ENCODE results near the gene PCIF1.
A peak's percentile ranks its signal among the peaks of the same experiment; 100 is the strongest.

The PCIF1 gene

DNA sequence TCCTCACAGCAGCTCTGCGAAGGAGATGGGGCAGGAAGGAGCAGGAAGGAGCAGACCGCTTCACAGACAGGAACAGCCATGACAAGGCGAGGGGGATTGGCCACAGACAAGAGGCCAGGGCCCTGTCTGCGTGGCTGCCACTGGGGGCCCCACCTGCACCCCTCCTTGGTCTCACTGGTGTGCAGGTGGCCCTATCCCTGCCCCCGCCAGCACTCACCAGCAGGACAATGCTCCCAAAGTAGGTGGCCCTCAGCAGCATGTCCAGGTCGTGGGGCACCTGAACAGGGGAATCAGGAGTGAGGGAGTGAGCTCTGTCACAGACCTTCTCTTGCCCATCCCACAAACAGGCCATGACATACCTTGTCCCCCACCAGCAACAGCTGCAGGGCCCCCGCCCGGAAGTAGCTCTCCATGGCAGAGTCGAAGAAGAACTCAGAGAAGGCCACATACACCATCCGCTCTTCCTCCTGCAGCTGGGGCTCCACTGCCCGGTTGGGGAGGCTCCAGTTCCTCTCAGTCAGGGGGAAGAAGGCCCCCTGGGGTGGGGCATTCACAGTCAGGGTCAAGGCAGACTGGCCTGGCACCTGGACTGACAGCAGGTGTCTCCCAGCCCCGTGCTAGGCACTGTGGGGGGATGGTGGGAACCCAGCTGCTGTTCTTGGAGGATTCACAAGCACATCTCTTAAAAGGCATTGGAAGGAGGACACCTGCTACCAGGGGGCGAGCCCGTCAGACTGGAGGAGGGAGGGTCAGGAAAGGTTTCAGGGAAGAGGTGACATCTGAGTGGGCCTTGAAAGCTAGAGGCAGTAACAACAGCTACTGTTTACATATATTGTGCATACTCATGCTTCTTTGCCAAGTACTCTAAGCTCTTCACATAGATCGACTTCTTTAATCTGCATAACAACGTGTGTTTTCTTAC, 29.6 kb upstream of the PCIF1 start:
- no peak for DNase-seq

DNA sequence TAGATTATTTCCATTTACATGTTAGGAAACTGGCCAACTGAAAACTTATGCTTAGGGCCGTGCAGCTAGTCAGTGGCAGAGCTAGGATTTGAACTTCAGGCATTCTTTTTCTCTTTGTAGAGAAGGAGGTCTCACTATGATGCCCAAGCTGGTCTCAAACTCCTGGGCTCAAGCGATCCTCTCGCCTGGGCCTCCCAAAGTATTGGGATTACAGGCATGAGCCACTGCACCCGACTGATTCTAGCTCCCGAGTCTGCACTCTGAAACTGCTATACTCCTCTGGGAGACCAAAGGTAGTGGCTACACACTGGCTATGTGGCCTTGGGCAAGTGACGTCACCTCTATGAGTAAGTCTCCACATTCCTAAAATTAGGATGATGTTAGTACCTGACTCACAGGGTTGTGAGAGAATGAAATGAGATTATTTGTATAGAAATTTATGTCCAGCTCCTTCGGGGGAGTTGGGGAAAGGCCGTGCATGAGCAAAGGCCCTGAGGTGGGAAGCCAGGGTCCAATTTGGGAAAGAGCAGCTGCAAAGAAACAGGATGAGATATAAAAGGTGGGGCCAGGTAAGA, 28.9 kb upstream of the PCIF1 start:
- peak; percentile 81 for DNase-seq

DNA sequence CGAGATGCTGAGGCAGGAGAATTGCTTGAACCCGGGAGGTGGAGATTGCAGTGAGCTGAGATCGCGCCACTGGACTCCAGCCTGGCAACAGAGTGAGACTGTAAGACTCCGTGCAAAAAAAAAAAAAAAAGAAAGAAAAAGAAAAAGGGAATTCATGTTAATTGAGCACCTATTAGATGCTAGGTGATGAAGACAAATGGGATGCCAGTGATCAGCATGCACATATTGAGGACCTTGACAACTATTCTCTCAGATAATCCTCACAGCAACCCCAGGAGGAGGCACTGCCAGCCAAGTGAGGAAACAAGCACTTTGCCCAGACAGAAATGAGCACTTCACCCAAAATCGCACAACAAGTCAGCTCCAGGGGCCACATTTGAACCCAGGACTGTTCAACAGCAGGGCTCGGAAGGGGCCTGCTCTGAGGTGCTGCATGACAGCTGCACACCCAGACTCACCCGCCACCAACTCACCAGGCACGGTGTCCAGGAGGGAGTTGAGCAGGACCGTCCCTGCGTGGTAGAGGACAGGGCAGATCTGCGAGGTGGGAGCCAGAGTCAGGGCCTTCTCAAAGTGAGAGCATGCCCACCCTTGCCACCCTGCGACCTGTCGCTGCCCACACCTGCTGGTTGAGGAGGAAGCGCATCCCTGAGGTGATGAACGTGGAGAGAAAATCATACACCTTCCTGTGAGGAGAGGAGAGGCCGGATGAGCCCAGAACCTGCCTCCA, 27.1 kb upstream of the PCIF1 start:
- DNase-seq, result no peak

DNA sequence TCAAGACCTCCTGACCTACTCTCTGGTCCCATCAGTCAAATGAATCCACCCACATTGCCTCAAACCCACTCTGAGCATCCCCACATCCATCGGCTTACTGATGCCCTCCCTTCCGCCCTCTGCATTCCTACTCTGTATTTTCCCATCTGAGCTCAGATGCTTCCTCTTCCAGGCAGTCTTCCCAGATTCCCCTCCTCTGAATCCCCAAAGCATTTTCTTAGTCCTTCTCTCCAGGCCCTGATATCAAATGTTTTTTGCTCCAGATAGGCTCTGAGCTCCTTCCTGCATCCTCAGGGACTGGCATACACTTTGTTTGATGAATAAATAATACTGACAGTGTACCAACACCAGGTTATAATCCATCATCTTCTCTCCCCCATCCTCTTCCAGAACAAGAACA, 26.4 kb upstream of the PCIF1 start:
- no peak for DNase-seq

DNA sequence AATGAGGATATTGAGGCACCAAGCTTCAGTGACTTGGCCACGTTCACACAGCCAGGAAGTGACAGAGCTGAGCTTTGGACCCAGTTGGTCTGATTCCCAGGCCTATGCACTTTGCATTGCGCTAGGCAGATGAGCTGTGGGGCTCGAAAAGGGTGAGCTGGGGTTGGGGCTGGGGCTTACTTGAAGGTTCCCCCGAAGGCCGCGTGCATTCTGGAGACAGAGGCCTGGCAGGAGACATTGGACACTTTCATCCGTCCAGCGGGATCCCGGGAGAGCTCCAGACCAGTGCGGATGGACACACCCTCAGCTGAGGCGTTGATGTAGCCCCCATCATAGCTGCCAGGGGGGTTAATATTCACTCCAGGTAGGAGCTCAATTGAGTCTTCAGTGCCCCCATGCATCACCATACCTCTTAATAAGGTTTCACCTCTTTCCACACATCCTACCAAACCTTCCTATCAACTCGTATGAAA, 25.1 kb upstream of the PCIF1 start:
- DNase-seq, result no peak

DNA sequence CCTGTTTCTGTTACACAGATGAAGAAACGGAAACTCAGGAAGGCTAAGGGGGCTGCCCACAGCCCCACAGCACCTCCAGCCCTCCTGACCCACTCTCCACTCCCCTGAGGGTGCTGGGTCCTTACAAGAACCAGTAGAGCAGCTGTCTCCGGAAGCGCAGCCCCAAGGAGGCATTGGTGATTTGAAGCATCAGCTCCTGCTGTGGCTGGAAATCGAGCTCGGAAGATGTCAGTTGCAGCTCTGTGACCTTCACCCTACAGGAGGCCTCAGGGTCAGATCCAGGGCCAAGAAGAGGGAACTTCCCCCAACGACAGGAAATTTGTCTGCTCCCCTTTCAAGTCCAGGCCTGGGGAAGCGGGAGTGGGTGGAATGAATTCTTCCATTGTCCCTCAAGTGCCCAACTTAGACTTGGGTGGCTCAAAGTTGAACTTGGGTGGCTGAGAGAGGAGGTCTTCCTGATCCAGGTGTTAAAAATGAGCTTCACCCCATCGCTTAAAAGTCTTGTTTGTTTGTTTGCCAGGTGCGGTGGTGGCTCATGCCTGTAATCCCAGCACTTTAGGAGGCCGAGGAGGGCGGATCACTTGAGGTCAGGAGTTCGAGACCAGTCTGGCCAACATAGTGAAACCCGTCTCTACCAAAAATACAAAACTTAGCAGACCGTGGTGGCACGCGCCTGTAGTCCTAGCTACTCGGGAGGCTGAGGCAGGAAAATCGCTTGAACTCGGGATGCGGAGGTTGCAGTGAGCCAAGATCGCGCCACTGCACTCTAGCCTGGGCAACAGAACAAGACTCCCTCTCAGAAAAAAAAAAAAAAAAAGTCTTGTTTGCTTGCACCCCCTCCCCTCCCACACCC, 24.4 kb upstream of the PCIF1 start:
- no peak for DNase-seq

DNA sequence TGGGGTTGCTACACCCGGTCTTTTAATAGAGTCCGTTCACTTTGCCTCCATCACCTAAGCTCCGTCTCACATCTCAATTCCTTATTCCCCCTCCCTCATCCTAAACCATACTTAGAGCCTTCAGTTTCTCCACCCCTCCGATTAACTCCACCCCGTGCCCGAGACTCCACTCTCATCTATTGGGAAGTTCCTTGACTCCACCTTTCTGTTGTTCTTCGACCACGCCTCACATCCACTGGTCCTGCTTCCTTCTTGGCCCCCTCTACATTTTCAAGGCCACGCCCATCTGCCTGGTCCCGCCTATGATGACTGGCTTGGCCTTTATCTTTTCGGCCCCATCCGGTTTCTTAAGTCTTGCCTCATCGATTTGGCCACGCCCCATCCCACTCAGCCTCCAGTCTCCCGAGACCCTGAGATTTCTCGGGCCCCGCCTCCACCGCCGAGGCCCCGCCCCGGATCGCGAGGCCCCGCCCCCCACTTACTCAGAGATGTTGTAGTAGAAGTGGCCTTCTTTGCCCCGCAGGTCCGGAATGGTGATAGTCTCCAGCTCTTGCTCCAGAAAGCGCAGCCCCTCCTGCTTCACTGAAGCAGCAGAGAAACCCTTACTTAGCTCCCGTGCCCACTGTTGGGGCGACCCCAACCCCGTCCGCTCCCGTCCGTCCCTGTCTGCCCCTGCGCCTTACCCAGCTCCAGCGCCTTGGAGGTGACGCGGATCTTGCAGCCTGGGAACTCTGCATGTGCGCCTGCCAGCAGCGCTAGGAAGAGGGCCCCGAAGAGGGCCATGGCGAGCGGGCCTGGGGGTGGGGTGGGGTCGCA, 23.6 kb upstream of the PCIF1 start:
- peak; percentile 100 for DNase-seq

DNA sequence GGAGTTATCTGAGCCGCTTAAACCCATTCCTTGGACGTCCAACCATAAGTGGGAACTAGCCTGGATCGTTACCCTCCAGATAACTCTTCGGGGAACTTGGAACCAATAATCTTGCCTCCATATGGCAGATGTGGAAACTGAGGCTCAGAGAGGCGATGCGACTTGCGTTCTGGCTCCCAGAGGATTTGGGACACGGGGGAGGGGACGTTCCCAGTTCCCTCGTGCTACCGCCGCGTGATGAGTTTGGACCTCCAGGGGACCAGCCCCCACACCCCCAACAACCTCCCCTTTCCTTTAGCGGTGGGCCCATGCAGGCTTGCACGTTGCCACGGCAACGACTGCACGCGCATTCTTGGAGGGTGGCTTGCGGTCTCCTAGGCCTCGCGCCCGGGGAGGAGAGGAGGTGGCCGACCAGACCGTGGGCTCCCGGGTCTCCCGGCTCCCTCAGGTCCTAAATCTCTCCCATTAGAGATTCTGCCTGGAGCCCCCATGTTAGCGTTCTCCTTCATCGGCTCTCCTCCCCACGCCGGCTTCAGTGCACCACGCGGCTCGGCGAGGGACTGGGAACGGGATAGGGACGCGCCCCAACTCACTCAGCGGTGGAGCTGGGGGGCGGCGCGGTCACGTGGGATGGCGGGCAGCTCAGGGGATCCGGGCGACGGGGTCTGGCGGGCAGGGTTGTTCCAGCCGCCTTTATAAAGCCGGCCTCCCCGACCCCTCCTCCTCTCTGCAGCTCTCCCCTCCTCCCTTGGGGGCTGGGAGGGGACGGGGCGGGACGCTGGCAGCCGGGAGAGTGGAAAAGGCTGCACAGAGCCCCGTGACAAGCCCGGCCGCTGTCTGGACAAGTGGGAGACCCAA, 22.8 kb upstream of the PCIF1 start, which contains the start of gene PLTP:
PLTP (minus strand) TSS at position 670 of the 858 bp plus-strand sequence. CDS start 703 bp downstream, outside the sequence.
- DNase-seq, result peak; percentile 23

DNA sequence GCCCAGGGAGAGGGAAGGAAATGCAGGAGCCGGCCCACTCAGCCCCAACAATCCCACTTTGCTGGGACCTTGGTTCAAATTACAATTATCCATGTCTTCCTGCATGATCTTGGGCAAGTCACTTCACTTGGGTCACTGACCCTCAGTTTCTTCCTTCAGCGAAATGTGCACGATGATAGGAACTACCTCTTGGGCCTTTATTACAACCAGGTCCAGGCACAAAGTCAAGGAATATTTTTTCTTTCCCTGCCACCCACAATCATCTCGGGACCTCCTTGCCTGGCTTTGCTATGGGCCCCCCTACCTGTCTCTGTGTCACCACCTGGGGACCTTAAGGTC, 22.2 kb upstream of the PCIF1 start:
- no peak for DNase-seq

DNA sequence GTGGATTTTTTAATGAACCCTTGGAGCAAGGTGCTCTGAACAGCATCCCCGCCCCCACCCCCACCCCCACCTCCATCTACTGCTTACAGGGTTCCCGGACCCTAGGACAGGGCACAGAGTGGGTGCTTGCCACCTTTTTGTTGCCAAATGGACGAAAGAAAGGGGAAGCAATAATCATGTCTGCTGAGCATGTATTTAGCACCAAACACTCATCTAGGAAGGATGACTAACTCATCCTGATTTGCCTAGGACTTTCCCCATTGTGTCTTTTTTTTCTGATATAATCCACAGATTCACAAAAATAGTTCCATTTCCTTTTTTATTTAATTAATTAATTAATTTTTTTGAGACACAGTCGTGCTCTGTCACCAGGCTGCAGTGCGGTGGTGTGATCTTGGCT, 21.4 kb upstream of the PCIF1 start:
- DNase-seq, result no peak

DNA sequence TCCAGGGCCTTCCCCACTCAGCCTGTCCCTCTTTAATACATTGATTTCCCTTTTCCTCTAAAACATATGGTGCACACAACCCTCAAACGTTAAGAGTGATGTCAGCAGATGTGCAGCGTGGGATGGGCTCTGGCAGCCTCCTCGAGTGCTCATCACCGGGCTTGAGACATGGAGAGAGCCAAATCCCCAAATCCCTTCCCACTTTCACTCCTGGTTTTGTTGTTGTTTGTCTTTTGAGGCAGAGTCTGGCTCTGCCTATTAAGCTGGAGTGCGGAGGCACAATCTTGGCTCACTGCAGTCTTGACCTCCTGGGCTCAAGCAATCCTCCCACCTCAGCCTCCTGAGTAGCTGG, 16.7 kb upstream of the PCIF1 start:
- DNase-seq, result peak; percentile 15

DNA sequence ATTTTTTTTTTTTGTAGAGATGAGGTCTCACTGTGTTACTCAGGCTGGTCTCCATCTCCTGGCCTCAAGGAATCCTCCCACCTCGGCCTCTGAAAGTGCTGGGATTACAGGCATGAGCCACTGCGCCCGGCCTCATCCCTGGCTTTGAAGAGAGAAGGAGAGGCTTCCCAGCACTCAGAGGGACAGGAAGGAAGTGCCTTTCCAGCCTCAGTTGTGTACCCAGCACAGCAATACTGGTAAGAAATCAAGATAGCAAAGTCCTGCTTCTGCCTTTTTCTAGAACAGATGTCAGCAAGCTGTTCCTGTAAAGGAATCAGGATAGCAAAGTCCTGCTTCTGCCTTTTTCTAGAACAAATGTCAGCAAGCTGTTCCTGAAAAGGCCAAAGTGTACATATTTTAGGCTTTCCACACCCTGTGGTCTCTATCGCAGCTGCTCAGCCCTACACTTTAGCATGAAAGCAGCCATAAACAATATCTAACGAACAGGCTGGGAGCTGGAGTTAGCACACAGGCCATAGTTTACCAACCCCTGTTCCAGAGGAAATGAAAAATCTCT, 16.2 kb upstream of the PCIF1 start:
- peak; percentile 34 for DNase-seq

DNA sequence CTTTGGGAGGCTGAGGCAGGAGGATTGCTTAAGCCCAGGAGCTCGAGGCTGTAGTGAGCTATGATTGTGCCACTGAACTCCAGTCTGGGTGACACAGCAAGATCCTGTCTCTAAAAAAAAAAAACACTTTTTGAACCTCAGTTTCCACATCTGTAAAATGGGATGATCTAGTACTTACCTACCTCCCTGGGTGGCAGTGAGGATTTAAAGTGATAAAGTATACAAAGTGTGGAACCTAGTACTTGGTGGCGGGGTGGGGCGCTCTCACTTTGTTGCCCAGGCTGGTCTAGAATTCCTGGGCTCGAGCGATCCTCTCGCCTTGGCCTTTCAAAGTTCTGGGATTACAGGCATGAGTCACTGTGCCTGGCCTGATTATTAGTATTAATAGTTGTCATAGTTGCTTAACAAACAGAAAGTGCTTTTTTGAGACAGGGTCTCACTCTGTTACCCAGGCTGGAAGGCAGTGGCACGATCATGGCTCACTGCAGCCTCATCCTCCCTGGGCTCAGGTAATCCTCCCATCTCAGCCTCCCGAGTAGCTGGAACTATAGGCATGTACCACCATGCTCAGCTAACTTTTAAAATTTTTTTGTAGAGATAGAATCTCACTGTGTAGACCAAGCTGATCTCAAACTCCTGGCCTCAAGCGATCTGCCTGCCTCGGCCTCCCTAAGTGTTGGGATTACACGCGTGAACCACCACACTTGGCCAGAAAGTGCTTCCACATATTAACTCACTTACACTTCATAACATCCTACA, 15.5 kb upstream of the PCIF1 start:
- no peak for DNase-seq

DNA sequence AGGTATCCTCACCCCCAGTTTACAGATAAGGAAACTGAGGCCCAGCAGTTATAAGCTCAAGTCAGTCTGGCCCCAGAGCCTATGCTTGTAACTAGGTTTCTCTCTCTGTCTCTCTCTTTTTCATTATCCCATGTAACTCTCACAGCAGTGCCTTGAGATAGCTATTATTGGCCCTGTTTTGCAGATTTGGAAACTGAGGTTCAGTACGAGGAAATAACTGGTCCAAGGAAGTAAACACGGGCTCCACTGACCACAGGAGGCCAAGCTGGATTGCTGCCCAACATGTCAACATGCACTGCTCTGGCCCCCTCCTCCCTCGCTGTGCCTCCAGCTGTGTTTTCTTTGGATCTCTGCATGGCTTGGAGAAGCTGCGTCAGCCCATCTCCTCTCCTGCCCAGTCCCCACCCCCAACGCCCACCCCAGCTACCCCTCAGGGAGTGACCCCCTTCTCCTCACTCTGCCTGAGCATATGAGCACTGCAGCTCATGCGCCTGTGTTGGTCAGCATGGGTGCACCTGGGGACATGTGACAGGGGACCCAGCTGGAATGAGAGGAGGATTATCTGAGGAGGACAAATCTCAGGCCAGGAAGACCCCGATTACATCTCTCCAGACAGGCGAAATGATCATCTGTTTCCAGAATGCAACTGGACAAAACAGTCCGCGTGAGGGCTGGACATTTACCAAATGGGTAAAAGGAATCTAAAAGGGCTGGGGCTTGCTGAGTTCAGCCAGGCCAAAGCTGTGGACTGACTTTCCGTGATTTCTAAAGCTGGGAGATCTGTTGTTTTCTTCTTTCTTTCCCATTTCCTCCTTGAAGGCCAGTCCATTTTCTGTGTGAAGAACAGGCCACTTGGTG, 14.7 kb upstream of the PCIF1 start:
- no peak for DNase-seq

DNA sequence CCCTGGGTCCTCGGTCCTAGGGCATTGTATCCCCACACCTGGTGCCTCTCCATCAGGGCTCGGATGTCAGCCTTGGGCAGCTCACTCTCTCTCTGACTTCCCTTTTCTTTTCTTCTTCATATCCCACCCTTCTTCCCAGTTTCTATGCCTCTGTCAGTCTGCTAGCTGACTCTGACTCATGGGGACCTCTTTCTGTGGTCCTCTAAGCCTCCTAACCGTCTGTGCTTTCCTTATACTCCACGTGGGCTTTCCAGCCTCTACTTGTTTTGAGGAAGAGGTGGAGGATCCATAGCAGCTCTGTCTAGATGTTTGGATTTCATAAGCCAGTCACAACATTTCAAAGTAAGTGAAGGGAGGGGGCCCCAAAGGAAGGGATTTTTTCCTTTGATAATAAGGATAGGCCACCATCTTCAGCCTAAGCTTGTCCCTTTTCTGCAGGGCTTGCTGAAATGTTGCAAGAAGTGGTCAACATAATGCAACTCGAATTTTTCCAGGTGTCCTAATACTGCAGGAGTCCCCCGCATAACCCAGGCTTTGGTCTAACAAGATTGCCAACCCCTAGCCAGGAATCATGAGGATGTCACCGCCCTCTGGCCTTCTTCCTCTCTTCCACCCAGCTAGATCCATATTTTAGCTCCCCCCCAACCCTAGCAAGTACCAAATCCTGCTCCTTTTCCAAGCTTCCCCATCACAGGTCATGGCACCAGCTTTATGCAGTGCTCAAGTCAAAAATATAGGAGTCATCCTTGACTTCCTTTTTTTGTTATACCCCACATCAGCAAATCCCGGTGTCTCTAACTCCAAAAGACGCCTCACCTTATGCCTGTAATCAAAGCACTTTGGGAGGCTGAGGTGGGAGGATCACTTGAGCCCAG, 13.8 kb upstream of the PCIF1 start:
- no peak for DNase-seq

DNA sequence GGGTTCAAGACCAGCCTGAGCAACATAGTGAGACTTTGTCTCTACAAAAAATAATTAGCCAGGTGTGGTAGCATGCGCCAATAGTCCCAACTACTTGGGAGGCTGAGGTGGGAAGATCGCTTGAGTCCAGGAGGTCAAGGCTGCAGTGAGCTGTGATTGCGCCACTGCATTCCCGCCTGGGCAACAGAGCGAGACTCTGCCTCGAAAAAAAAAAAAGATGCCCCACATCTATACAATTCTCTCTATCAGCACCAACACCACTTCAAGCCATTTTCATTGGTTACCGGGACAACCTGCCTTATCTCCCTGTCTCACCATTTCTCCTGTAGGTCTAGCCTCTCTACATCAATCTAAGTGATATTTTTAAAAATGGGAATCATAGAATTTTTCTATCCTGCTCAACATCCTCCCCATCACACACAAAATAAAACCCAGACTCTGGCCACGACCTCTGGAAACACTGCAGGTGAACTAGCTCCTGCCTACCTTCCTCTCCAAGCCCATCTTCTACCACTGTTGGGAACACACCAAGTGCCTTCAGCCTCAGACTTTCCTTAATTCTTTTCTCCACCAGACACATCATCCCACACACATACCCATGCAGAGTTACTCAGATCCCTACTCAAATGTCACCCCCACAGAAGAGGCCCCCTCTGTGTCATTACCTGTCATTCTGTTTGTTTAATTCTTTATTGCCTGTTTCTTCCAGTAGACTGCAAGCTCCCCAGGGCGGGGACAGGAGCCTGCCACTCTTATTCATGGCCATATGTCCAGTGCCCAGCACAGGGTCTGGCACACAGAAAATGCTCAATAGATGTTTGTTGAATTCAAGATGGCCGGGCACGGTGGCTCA, 12.9 kb upstream of the PCIF1 start:
- DNase-seq, result no peak

Measured in HCEC 1CT (cell line).